ENCODE results near the gene ADAR.

Gene ADAR

GRCh38 chr1:154539486-154540483 is 68.2 kb downstream of the ADAR start:
- no peak overlapping the region for H2AK5ac ChIP-seq (ENCODE audit: low read depth, low read length)
- no peak overlapping the region for H2BK12ac ChIP-seq (ENCODE audit: low read length)
- H3K14ac ChIP-seq (ENCODE audit: low read length): no peak overlapping the region
- no CpG with 5 or more reads among the region's 9 CpGs for WGBS, 2 donors (ENCODE audit: extremely low coverage in 2 of 2, insufficient read length in 2 of 2, insufficient replicate concordance in 1 of 2)
- no peak overlapping the region for H2AFZ ChIP-seq (ENCODE audit: low read length)
- H2BK5ac ChIP-seq (ENCODE audit: low read length): no peak overlapping the region
- no peak overlapping the region for H3K4me2 ChIP-seq (ENCODE audit: insufficient read depth, low read length, poor library complexity, severe bottlenecking)
- no peak overlapping the region for H3K9ac ChIP-seq (ENCODE audit: low read depth, low read length, poor library complexity)
- H3K4ac ChIP-seq (ENCODE audit: low read length): no peak overlapping the region
- no peak overlapping the region for H2BK120ac ChIP-seq (ENCODE audit: low read depth, low read length)
- H2BK15ac ChIP-seq (ENCODE audit: low read length): no peak overlapping the region
- peaks cover 0 to 1% of the 10 kb centered on the region in 2 donors for H3K4me1 ChIP-seq (ENCODE audit: control insufficient read depth in 2 of 2, insufficient read depth in 1 of 2, low read depth in 1 of 2, low read length in 2 of 2)
- no peak overlapping the region for H4K8ac ChIP-seq (ENCODE audit: low read depth, low read length)
- peaks cover 0 to 6% of the 10 kb centered on the region in 2 donors for H3K9me3 ChIP-seq (replicated peaks in 1 of 2; ENCODE audit: control insufficient read depth in 2 of 2, insufficient read depth in 1 of 2, low read depth in 1 of 2, low read length in 2 of 2)
- H3K79me1 ChIP-seq (ENCODE audit: low read depth, low read length): no peaks in the 10 kb centered on the region
- H3K27me3 ChIP-seq (ENCODE audit: control insufficient read depth in 3 of 3, insufficient read depth in 3 of 3, low read depth in 1 of 3, low read length in 3 of 3): peaks cover 0 to 27% (median 0%) of the 10 kb centered on the region in 3 experiments
- no peak overlapping the region for H3K4me3 ChIP-seq (ENCODE audit: low read length in 2 of 2)
- no peak overlapping the region for H3K23ac ChIP-seq (ENCODE audit: low read depth, low read length, poor library complexity)
- no peaks in the 10 kb centered on the region for H3K36me3 ChIP-seq (replicated peaks in 1 of 2; ENCODE audit: control insufficient read depth in 2 of 2, insufficient read depth in 2 of 2, low read length in 2 of 2)
- DNase-seq (ENCODE audit: low spot score): no peak
- H3K18ac ChIP-seq (ENCODE audit: low read length): no peak overlapping the region
- no peak overlapping the region for H4K91ac ChIP-seq (ENCODE audit: low read depth, low read length, poor library complexity)
- no peak overlapping the region for H3K27ac ChIP-seq (replicated peaks; ENCODE audit: low read length)

- Histone ChIP-seq H3K36me3 (replicated peaks in 1 of 2; ENCODE audit: control insufficient read depth in 2 of 2, insufficient read depth in 2 of 2, low read length in 2 of 2) (no peaks in the 10 kb centered on the region), H4K91ac (ENCODE audit: low read depth, low read length, poor library complexity) (no peak overlapping the region), H2BK120ac (ENCODE audit: low read depth, low read length) (no peak overlapping the region), H3K18ac (ENCODE audit: low read length) (no peak overlapping the region), H3K14ac (ENCODE audit: low read length) (no peak overlapping the region), H3K4ac (ENCODE audit: low read length) (no peak overlapping the region), H3K23ac (ENCODE audit: low read depth, low read length, poor library complexity) (no peak overlapping the region), H2BK15ac (ENCODE audit: low read length) (no peak overlapping the region), H4K8ac (ENCODE audit: low read depth, low read length) (no peak overlapping the region), H2AFZ (ENCODE audit: low read length) (no peak overlapping the region), H2BK5ac (ENCODE audit: low read length) (no peak overlapping the region), H3K79me1 (ENCODE audit: low read depth, low read length) (no peaks in the 10 kb centered on the region), H3K9me3 (replicated peaks in 1 of 2; ENCODE audit: control insufficient read depth in 2 of 2, insufficient read depth in 1 of 2, low read depth in 1 of 2, low read length in 2 of 2) (peaks cover 0 to 6% of the 10 kb centered on the region in 2 donors), H3K27me3 (ENCODE audit: control insufficient read depth in 3 of 3, insufficient read depth in 3 of 3, low read depth in 1 of 3, low read length in 3 of 3) (peaks cover 0 to 14% (median 0%) of the 10 kb centered on the region in 3 experiments), H2AK5ac (ENCODE audit: low read depth, low read length) (no peak overlapping the region), H3K4me2 (ENCODE audit: insufficient read depth, low read length, poor library complexity, severe bottlenecking) (no peak overlapping the region), H3K9ac (ENCODE audit: low read depth, low read length, poor library complexity) (no peak overlapping the region), H3K4me3 (ENCODE audit: low read length in 2 of 2) (no peak overlapping the region), H3K4me1 (ENCODE audit: control insufficient read depth in 2 of 2, insufficient read depth in 1 of 2, low read depth in 1 of 2, low read length in 2 of 2) (peaks cover 0 to 1% of the 10 kb centered on the region in 2 donors), H2BK12ac (ENCODE audit: low read length) (no peak overlapping the region), H3K27ac (replicated peaks; ENCODE audit: low read length) (no peak overlapping the region)
- WGBS, 2 donors (ENCODE audit: extremely low coverage in 2 of 2, insufficient read length in 2 of 2, insufficient replicate concordance in 1 of 2): no CpG with 5 or more reads among the region's 7 CpGs
- no peak for DNase-seq (ENCODE audit: low spot score)
Observed at GRCh38 chr1:154536570-154536969, 71.4 kb downstream of the ADAR start.

- Histone ChIP-seq H2BK5ac (ENCODE audit: low read length) (no peak overlapping the region), H2AK5ac (ENCODE audit: low read depth, low read length) (no peak overlapping the region), H2AFZ (ENCODE audit: low read length) (no peak overlapping the region), H4K91ac (ENCODE audit: low read depth, low read length, poor library complexity) (no peak overlapping the region), H3K79me1 (ENCODE audit: low read depth, low read length) (no peaks in the 10 kb centered on the region), H3K18ac (ENCODE audit: low read length) (no peak overlapping the region), H2BK12ac (ENCODE audit: low read length) (no peak overlapping the region), H3K27me3 (ENCODE audit: control insufficient read depth in 3 of 3, insufficient read depth in 3 of 3, low read depth in 1 of 3, low read length in 3 of 3) (peaks cover 0 to 5% (median 0%) of the 10 kb centered on the region in 3 experiments), H4K8ac (ENCODE audit: low read depth, low read length) (no peak overlapping the region), H3K23ac (ENCODE audit: low read depth, low read length, poor library complexity) (no peak overlapping the region), H3K27ac (replicated peaks; ENCODE audit: low read length) (no peak overlapping the region), H3K4me1 (ENCODE audit: control insufficient read depth in 2 of 2, insufficient read depth in 1 of 2, low read depth in 1 of 2, low read length in 2 of 2) (no peaks in the 10 kb centered on the region), H2BK120ac (ENCODE audit: low read depth, low read length) (no peak overlapping the region), H3K4me3 (ENCODE audit: low read length in 2 of 2) (no peak overlapping the region), H3K36me3 (replicated peaks in 1 of 2; ENCODE audit: control insufficient read depth in 2 of 2, insufficient read depth in 2 of 2, low read length in 2 of 2) (no peaks in the 10 kb centered on the region), H2BK15ac (ENCODE audit: low read length) (no peak overlapping the region), H3K4ac (ENCODE audit: low read length) (no peak overlapping the region), H3K14ac (ENCODE audit: low read length) (no peak overlapping the region), H3K4me2 (ENCODE audit: insufficient read depth, low read length, poor library complexity, severe bottlenecking) (no peak overlapping the region), H3K9me3 (replicated peaks in 1 of 2; ENCODE audit: control insufficient read depth in 2 of 2, insufficient read depth in 1 of 2, low read depth in 1 of 2, low read length in 2 of 2) (peaks cover 0 to 6% of the 10 kb centered on the region in 2 donors), H3K9ac (ENCODE audit: low read depth, low read length, poor library complexity) (no peak overlapping the region)
- DNase-seq (ENCODE audit: low spot score): no peak
- WGBS, 2 donors (ENCODE audit: extremely low coverage in 2 of 2, insufficient read length in 2 of 2, insufficient replicate concordance in 1 of 2): no CpG with 5 or more reads among the region's 11 CpGs
Observed at GRCh38 chr1:154533952-154534844, 73.8 kb downstream of the ADAR start.
